Dendritic cell treated with granulocyte-macrophage colony-stimulating factor and Interleukin-4, amounts not matched to agents 40 ng/mL and 50 ng/mL, for 4 days (primary cell): ENCODE results near the gene ZC2HC1B.

Experiments used
- H3K27ac Mint-ChIP-seq: one replicate; pipeline ENCODE4 v1.8.0; 2022; ENCODE audit warnings: mild to moderate bottlenecking, mixed read lengths
- H3K27me3 Mint-ChIP-seq: one replicate; pipeline ENCODE4 v1.8.0; 2022; ENCODE audit warnings: mild to moderate bottlenecking, mixed read lengths
- H3K36me3 Mint-ChIP-seq: one replicate; pipeline ENCODE4 v1.8.0; 2022; ENCODE audit warnings: low read depth, mixed read lengths
- H3K4me1 Mint-ChIP-seq: one replicate; pipeline ENCODE4 v1.8.0; 2022; ENCODE audit warnings: low read depth, mixed read lengths
- H3K4me3 Mint-ChIP-seq: one replicate; pipeline ENCODE4 v1.8.0; 2022; ENCODE audit warnings: mild to moderate bottlenecking, moderate library complexity, mixed read lengths
- H3K9me3 Mint-ChIP-seq: one replicate; pipeline ENCODE4 v1.8.0; 2022; ENCODE audit warnings: mixed read lengths
- intact Hi-C: fragments of 100-400 bp; cut with micrococcal nuclease; formaldehyde crosslinking; loops from one replicate; pipeline ENCODE4 v1.15.0; 2022

ZC2HC1B gene

DNA sequence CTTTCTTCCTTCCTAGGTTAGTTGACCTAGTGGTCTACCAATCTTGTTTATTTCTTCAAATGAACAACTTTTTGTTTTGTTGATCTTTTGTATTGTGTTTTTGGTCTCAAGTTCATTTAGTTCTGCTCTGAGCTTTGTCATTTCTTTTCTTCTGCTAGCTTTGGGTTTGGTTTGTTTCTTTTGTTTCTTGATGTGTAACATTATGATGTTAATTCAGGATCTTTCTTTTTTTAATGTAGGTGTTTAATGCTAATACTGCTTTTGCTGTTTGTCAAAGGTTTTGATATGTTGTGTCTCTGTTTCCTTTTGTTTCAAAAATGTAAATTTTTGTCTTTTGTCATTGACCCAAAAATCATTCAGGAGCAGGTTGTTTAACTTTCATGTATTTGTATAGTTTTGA lies 65.7 kb downstream of the ZC2HC1B start:
- intact Hi-C loops, result no loop called here
- H3K4me1 Mint-ChIP-seq, result peaks cover 5% of the 10 kb centered on the region
- peaks cover 30% of the 10 kb centered on the region for H3K9me3 Mint-ChIP-seq
- H3K4me3 Mint-ChIP-seq, result no peak overlapping the region
- no peaks in the 10 kb centered on the region for H3K27me3 Mint-ChIP-seq
- no peaks in the 10 kb centered on the region for H3K36me3 Mint-ChIP-seq
- no peak overlapping the region for H3K27ac Mint-ChIP-seq

DNA sequence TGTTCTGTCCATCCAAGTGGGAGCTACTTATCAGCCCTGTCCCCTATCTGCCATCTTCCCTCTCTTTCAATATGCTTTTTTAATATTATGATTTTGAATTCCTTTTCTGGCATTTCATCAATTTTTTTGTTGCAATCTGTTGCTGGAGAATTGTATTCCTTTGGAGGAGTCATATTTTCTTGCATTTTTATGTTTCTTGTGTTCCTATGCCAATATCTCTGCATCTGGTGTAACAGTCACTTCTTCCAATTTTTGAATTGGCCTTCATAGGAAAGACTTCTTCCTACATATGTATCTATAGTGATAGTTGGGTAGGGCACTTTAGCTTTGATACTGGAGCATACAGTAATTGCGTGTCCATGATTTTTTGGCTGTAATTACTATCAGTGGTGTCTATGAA lies 70.1 kb downstream of the ZC2HC1B start:
- Mint-ChIP-seq H3K27me3 (no peaks in the 10 kb centered on the region), H3K9me3 (peaks cover 20% of the 10 kb centered on the region), H3K4me3 (no peak overlapping the region), H3K36me3 (no peaks in the 10 kb centered on the region), H3K4me1 (peaks cover 18% of the 10 kb centered on the region), H3K27ac (no peak overlapping the region)
- intact Hi-C loops, result no loop called here

DNA sequence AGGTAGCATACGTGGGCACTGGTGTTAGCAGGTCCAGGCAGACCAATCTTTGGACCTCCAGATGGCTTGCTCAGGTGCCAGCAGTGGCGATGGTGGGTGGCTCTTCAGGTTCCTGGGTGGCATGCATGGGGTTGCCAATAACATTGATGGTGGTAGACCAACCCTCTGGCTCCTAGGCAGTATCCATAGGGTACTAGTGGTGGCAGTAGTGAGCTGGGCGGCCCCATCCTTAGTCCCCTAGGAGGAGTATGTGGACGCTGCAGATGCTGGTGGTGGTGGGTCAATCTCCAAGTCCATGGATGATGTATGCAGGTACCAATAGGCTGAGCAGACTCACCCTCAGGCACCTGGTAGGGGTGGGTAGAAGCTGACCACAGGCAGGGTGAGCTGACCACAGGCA lies 70.6 kb downstream of the ZC2HC1B start:
- peaks cover 24% of the 10 kb centered on the region for H3K4me1 Mint-ChIP-seq
- no peak overlapping the region for H3K4me3 Mint-ChIP-seq
- H3K27me3 Mint-ChIP-seq, result no peaks in the 10 kb centered on the region
- H3K9me3 Mint-ChIP-seq, result peaks cover 20% of the 10 kb centered on the region
- intact Hi-C loops, result no loop called here
- H3K36me3 Mint-ChIP-seq, result no peaks in the 10 kb centered on the region
- H3K27ac Mint-ChIP-seq, result peak overlapping the region; percentile 22

DNA sequence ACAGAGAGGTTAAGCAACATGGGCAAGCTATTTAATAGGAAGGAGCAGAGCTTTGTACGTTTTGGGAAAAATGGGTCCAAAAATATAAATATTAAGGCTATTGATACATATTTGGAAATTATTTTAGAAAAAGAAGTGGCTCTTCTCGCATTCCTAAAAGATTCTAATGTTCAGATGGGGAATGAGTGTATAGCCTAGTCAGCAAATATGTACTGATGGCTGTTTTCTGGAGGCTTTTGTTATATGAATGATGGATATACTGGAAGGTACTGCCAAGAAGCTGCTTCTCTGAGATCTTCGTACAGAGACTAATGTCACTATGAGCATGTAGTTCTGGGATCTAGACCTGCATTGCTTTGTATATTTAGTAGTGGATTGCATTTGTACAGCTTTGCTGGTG lies 72.1 kb downstream of the ZC2HC1B start:
- Mint-ChIP-seq H3K27ac (no peak overlapping the region), H3K4me3 (no peak overlapping the region), H3K4me1 (peaks cover 26% of the 10 kb centered on the region), H3K36me3 (peaks cover under 1% of the 10 kb centered on the region), H3K27me3 (no peaks in the 10 kb centered on the region), H3K9me3 (peaks cover 14% of the 10 kb centered on the region)
- intact Hi-C loops, result no loop called here

DNA sequence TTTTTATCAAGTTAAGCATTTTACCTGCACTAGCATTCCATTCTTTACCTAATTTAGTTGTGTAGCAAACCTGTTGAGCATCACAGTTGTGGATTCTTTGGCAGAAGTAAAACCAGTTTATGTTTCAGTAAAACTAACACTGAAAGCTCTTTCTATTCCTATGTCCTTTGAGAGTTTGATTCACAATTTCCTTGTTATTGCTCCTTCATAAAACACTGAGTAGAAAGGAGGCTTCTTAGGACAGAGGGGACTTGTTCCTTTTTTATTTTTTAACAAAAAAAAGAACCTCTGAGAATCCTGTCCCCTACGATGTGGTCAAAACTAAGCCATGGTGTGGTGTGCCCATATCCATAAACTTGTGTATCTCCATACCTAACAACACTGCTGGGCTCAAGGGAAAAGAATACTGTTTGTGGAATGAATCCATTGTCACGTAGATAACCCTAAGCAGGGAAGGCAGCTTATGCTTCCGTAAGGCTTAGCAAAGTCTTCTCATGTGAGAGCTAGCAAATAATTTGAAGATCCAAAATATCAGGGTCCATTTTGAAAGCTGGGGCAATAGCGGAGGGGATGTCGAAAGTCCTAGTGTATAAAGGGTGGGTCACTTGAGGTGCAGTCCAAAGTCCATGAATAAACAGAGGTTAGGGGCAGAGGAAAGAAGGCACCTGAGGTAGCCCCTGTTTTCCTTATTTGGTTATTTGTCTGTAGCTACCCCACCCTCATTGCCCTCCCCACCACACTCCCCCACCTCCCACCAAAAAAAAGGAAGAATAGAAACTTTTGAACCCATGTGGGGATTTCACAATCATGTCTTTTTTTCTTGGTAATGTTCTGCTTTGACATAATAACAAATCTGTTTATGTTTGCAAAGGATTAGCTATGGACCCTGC lies 72.7 kb downstream of the ZC2HC1B start:
- peaks cover 7% of the 10 kb centered on the region for H3K9me3 Mint-ChIP-seq
- H3K4me3 Mint-ChIP-seq, result no peak overlapping the region
- no peak overlapping the region for H3K27ac Mint-ChIP-seq
- peaks cover 26% of the 10 kb centered on the region for H3K4me1 Mint-ChIP-seq
- H3K27me3 Mint-ChIP-seq, result no peaks in the 10 kb centered on the region
- H3K36me3 Mint-ChIP-seq, result peaks cover 7% of the 10 kb centered on the region
- intact Hi-C loops, result no loop called here

DNA sequence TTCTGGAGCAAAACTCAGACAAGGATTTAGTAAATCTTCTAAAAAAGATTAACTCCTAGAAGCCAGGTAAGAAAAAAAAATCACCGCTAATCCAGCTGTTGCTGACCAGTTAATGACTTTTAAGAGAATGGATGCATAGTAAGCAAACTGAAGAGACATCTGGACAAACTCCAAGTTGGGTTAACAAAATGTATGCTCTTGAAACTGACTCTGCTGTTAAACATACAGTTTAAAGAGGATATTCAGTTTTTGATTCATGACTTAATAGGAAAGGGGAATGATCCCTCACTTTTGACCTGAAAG lies 73.3 kb downstream of the ZC2HC1B start:
- intact Hi-C loops, result no loop called here
- Mint-ChIP-seq H3K36me3 (peaks cover 7% of the 10 kb centered on the region), H3K9me3 (peaks cover 1% of the 10 kb centered on the region)

DNA sequence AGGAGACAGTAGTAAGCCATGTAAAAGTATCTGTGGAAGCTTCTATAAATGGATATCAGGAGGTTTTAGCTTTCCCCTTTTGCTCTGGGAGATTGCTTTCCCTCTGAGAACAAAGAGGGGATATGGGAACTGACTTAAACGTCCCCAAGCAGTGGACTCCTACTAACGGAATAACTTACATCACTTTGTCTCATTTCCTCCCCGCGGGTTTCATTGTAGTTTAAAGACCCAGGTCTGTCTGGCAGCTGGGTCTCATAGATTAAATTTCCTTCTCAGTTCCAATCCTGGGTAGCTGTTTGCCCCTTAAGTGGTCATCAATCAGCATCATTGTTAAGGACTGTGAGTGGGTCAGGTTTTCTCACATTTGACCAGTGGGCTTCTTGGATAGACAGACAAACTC lies 75.1 kb downstream of the ZC2HC1B start:
- H3K36me3 Mint-ChIP-seq, result peaks cover 7% of the 10 kb centered on the region
- intact Hi-C loops, result no loop called here
- no peak overlapping the region for H3K4me3 Mint-ChIP-seq
- H3K4me1 Mint-ChIP-seq, result peaks cover 21% of the 10 kb centered on the region
- no peaks in the 10 kb centered on the region for H3K27me3 Mint-ChIP-seq
- no peaks in the 10 kb centered on the region for H3K9me3 Mint-ChIP-seq
- H3K27ac Mint-ChIP-seq, result no peak overlapping the region

More for the DNA sequence above, 73.3 kb downstream of the ZC2HC1B start:
- Mint-ChIP-seq H3K4me1 (peaks cover 26% of the 10 kb centered on the region), H3K27ac (no peak overlapping the region), H3K27me3 (no peaks in the 10 kb centered on the region), H3K4me3 (no peak overlapping the region)

DNA sequence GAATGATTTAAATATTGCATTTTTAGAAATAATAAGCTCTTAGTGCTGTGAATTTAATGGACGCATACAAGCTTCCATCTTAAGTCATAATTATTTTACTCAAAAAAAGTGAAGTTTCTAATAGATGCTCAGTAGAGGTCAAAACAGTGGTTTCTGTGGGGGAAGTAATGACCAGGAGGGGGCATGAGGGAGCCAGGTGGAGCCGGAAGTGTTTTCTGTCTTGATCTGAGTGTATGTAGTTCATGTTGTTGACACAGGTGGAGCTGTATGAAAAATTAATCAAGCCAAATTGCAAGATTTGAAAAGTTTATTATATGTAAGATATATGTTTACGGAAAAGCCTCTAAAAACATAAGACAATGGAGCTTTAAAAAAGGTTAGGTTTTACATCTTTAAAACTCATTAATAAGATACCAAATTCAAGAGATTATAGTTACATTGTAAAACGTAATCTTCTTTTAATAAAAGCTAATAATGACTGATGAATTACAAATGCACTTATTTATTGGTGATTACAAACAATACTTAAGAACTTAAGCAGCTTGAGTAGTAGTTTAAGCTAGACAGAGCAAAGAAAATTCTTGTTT lies 75.8 kb downstream of the ZC2HC1B start:
- Mint-ChIP-seq H3K9me3 (no peaks in the 10 kb centered on the region), H3K4me3 (no peak overlapping the region), H3K4me1 (peaks cover 21% of the 10 kb centered on the region), H3K27me3 (no peaks in the 10 kb centered on the region), H3K27ac (no peak overlapping the region), H3K36me3 (peaks cover 7% of the 10 kb centered on the region)
- intact Hi-C loops, result loop anchor here (5.0 kb wide), 1 partner anchor 363 kb away; no protein-coding TSS in a partner anchor

DNA sequence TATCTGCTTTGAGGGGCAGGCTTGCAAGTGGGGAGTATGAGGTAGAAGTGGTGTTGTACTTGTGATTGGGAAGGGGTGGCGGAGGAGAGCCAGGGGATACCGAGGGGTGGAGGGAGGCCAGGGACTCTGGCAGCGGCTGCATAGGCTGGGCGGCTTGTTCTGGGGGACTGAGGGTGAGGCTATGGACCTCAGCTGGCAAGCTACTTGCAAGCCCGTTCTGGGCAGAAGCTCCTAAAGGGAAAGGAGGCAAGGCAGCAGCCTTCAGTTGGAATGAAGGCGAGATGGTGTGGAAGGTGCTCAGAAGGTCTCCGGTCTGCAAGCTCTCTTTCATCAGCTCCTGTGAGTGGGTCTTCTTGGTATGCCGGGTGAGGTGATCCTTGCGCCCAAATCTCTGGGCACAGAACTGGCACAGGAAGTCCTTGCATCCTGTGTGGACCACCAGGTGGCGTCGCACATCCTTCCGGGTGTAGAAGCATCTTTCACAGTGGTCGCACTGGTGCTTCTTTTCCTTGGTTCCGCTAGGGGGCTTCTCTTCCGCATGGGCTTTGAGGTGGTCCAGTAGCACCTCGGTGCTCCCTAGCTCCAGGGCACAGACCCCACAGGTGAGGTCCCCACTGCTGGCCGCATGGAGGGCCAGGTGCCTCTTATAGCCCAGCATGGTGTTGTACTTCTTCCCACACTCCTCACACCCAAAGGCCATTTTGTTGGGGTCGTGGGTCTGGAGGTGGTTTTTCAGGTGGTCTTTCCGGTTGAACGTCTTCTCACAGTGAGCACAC lies 77.8 kb downstream of the ZC2HC1B start:
- peaks cover 19% of the 10 kb centered on the region for H3K4me1 Mint-ChIP-seq

DNA sequence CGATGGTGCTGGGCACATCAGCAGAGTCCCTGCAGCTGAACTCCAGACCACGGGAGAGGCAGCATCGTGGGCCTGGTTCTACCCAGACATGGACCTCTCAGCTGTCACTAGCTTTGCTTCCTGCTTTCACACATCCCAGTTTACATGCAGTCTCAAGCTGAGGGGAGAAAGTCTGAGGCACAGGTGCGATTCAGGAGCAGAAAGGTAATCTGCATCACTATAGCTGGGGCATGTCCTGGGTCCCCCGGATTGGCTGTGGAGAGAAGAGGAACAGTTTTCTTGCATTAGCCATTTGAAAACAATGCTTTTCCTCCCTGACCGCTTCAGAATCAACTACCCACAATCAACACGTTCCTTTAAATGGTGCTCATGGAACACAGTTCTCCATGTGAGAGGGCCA lies 83.9 kb downstream of the ZC2HC1B start:
- no peak overlapping the region for H3K27ac Mint-ChIP-seq
- intact Hi-C loops, result no loop called here
- no peak overlapping the region for H3K4me3 Mint-ChIP-seq
- H3K36me3 Mint-ChIP-seq, result peaks cover 14% of the 10 kb centered on the region
- H3K9me3 Mint-ChIP-seq, result no peaks in the 10 kb centered on the region
- H3K4me1 Mint-ChIP-seq, result no peaks in the 10 kb centered on the region
- no peaks in the 10 kb centered on the region for H3K27me3 Mint-ChIP-seq

More for the DNA sequence above, 77.8 kb downstream of the ZC2HC1B start:
- no peaks in the 10 kb centered on the region for H3K27me3 Mint-ChIP-seq
- H3K9me3 Mint-ChIP-seq, result no peaks in the 10 kb centered on the region
- H3K36me3 Mint-ChIP-seq, result peaks cover 8% of the 10 kb centered on the region
- H3K27ac Mint-ChIP-seq, result peak overlapping the region; percentile 15
- intact Hi-C loops, result loop anchor here (1.0 to 5.0 kb wide), 2 partner anchors 71 to 365 kb away; no protein-coding TSS in a partner anchor
- no peak overlapping the region for H3K4me3 Mint-ChIP-seq

DNA sequence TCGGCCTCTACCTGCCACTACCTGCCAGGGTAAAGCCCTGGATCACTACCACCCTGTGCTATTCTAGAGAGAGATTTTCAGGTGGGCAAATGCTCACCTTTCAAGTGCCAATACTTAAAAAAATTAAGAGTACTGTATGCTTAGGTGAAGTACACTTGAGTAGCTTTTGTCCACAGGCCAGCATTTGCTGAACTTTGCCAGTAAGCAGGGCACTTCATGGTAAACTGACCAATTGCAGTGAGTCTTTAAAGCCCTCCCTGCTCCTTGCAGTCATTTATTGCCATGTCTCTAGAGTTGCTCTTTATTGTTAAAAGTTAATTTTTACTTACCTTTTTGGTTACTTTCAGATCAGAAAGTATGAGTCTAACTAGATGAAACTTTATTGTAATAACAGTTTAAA lies 85.3 kb downstream of the ZC2HC1B start:
- Mint-ChIP-seq H3K27me3 (no peaks in the 10 kb centered on the region), H3K27ac (no peak overlapping the region), H3K4me1 (no peaks in the 10 kb centered on the region), H3K9me3 (no peaks in the 10 kb centered on the region), H3K4me3 (no peak overlapping the region), H3K36me3 (peaks cover 14% of the 10 kb centered on the region)
- intact Hi-C loops, result no loop called here

DNA sequence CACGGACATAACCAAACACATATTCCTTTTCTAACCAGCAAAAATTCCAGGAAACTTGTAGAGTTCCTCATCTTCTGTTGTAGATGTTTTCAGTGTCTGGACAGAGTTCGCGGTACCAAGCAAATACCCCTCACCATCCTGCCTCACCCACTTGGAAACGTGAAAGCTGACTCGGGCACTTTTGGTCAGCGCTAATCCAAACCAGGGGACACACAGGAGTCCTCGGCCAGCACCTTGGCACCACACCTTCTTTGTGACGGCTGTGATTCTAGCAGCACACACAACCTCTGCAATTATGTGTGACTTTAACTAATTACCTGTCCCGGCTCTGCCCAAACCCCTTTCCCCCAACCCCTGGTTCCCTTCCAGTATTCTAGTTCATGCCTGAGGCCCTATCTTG lies 85.7 kb downstream of the ZC2HC1B start:
- Mint-ChIP-seq H3K27ac (no peak overlapping the region), H3K4me3 (no peak overlapping the region), H3K36me3 (peaks cover 14% of the 10 kb centered on the region), H3K9me3 (no peaks in the 10 kb centered on the region), H3K27me3 (no peaks in the 10 kb centered on the region), H3K4me1 (no peaks in the 10 kb centered on the region)
- intact Hi-C loops, result no loop called here

DNA sequence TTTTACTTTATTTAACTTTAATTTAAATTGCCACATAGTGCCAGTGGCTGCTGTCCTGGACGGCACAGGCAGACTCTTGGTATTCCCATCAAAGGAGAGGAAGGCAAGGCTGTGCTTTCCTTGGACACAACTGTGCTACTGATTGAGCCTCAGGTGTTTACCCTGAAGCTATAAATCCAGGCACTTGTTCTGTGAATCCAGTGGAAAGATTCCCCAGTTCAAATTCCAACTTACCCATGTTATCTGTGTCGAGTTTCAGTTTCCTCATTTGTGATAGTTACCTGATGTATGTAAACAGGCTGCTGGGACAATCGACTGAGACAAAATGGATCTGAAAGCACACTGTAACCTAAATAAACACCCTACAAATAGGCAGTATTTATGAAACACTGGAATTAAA lies 86.6 kb downstream of the ZC2HC1B start:
- H3K36me3 Mint-ChIP-seq, result peaks cover 14% of the 10 kb centered on the region
- no peak overlapping the region for H3K27ac Mint-ChIP-seq
- no peak overlapping the region for H3K4me3 Mint-ChIP-seq
- no peaks in the 10 kb centered on the region for H3K4me1 Mint-ChIP-seq
- no peaks in the 10 kb centered on the region for H3K27me3 Mint-ChIP-seq
- intact Hi-C loops, result no loop called here
- no peaks in the 10 kb centered on the region for H3K9me3 Mint-ChIP-seq
